Astrocyte of the cerebellum (primary cell): ENCODE results near the gene TCF7L2.

Experiments used
- DNase-seq: peaks from one replicate; pipeline ENCODE4 v3.0.0-alpha.2; 2011; ENCODE audit warnings: low read depth
- H3K4me3 ChIP-seq: 2 replicates; pipeline ENCODE4 v1.5.1; 2011; ENCODE audit warnings: mild to moderate bottlenecking, low read depth, low read length, moderate library complexity
- CTCF ChIP-seq: IDR thresholded peaks from 2 replicates; pipeline ENCODE4 v1.5.1; 2012; ENCODE audit warnings: low read length, low read depth, moderate library complexity, mild to moderate bottlenecking; ENCODE audit errors: missing control alignments
- in situ Hi-C: cut with HindIII; loops from 2 replicates; pipeline ENCODE4 v1.10.0; 2017; ENCODE audit warnings: low sequenced_read_pairs

Gene TCF7L2

GRCh38 chr10:113000442-113000841, 50.4 kb downstream of the TCF7L2 start:
- in situ Hi-C loops = no loop called here

GRCh38 chr10:113000876-113001598, 51.0 kb downstream of the TCF7L2 start:
- H3K4me3 ChIP-seq = no peak overlapping the region
- in situ Hi-C loops = no loop called here
- no peak for DNase-seq
- no peak for TF ChIP-seq CTCF

More at GRCh38 chr10:113000442-113000841, 50.4 kb downstream of the TCF7L2 start:
- no peak overlapping the region for H3K4me3 ChIP-seq
- no peak for TF ChIP-seq CTCF
- no peak for DNase-seq

GRCh38 chr10:113001599-113002448, 51.8 kb downstream of the TCF7L2 start:
- DNase-seq = no peak
- TF ChIP-seq CTCF = no peak
- no peak overlapping the region for H3K4me3 ChIP-seq
- in situ Hi-C loops = no loop called here

GRCh38 chr10:113002449-113002777, 52.4 kb downstream of the TCF7L2 start:
- TF ChIP-seq CTCF = no peak
- in situ Hi-C loops = no loop called here
- DNase-seq = no peak
- no peak overlapping the region for H3K4me3 ChIP-seq

- in situ Hi-C loops = no loop called here
- no peak for TF ChIP-seq CTCF
- no peak overlapping the region for H3K4me3 ChIP-seq
- no peak for DNase-seq
These were observed 53.0 kb downstream of the TCF7L2 start for GRCh38 chr10:113003052-113003451.

GRCh38 chr10:113004069-113004618, 54.1 kb downstream of the TCF7L2 start:
- no peak overlapping the region for H3K4me3 ChIP-seq
- in situ Hi-C loops = no loop called here
- no peak for DNase-seq
- no peak for TF ChIP-seq CTCF
